IMR-90 (cell line): ENCODE measurements around the gene SIK1. TPM values are rescaled to one million over a fixed set of nuclear protein-coding genes. Genes with fewer than 3 reads are reported as not detected.
"Not testable (repeated sequence)": the region's sequence is repeated elsewhere in the genome, so short reads cannot be mapped to it uniquely, and the experiment has no call there.

ENCODE experiments used
- ATAC-seq: fragments of 200-7000 bp; cut with Tn5 transposase; 2 replicates; pipeline ENCODE4 v1.9.1; 2020; ENCODE audit warnings: low read depth, mild to moderate bottlenecking, moderate library complexity
- BruUV-seq: library from RNA; stranded (reverse); fragments of 400-500 nt; replicated peaks from 2 replicates; lab custom pipeline; 2021; lab: Mats Ljungman, UMichigan
- CTCF ChIA-PET: fragments of 300-600 bp; formaldehyde crosslinking; extraction: SDS; loops from one replicate; lab custom pipeline; 2021; ENCODE audit warnings: antibody characterized with exemption; lab: Yijun Ruan, JAX
- POLR2A ChIA-PET: fragments of 300-600 bp; sonication (Branson Sonifier 250); formaldehyde crosslinking; loops from one replicate; lab custom pipeline; 2022; ENCODE audit warnings: antibody characterized with exemption; ENCODE audit not compliant: unreplicated experiment; lab: Charles Lee
- DNase-seq: peaks from one replicate; pipeline ENCODE4 v3.0.0; 2013
- H2AFZ ChIP-seq: replicated peaks from 2 replicates; pipeline ENCODE3; 2013; ENCODE audit warnings: low read length, mild to moderate bottlenecking; ENCODE audit not compliant: poor library complexity
- H2AK5ac ChIP-seq: 2 replicates; pipeline ENCODE4 v1.6.1; 2013; ENCODE audit warnings: low read depth, low read length, inconsistent platforms
- H2AK9ac ChIP-seq: replicated peaks from 2 replicates; pipeline ENCODE3; 2013; ENCODE audit warnings: mild to moderate bottlenecking, low read depth, low read length, moderate library complexity; ENCODE audit not compliant: poor library complexity
- H2BK120ac ChIP-seq: 2 replicates; pipeline ENCODE4 v1.6.1; 2013; ENCODE audit warnings: low read depth, low read length, inconsistent platforms
- H2BK15ac ChIP-seq: 3 replicates; pipeline ENCODE4 v1.6.1; 2013; ENCODE audit warnings: low read depth, low read length, inconsistent platforms
- H2BK20ac ChIP-seq: 2 replicates; pipeline ENCODE4 v1.6.1; 2013; ENCODE audit warnings: low read depth, mild to moderate bottlenecking, inconsistent platforms, low read length, moderate library complexity
- H2BK5ac ChIP-seq: 2 replicates; pipeline ENCODE4 v1.6.1; 2013; ENCODE audit warnings: mild to moderate bottlenecking, low read depth, low read length, inconsistent platforms; ENCODE audit not compliant: poor library complexity, severe bottlenecking
- H3K14ac ChIP-seq: replicated peaks from 2 replicates; pipeline ENCODE4 v1.6.1; 2013; ENCODE audit warnings: low read depth, low read length, inconsistent platforms
- H3K18ac ChIP-seq: 2 replicates; pipeline ENCODE4 v1.6.1; 2013; ENCODE audit warnings: low read depth, low read length, control low read depth
- H3K23ac ChIP-seq: 2 replicates; pipeline ENCODE4 v1.6.1; 2013; ENCODE audit warnings: low read depth, low read length, inconsistent platforms
- H3K27ac ChIP-seq: 2 replicates; pipeline ENCODE4 v1.5.1; 2013; ENCODE audit warnings: mild to moderate bottlenecking, control low read depth, low read length; ENCODE audit not compliant: insufficient read depth
- H3K27me3 ChIP-seq: 2 replicates; pipeline ENCODE4 v1.6.1; 2013; ENCODE audit warnings: low read length; ENCODE audit not compliant: control insufficient read depth, insufficient read depth
- H3K36me3 ChIP-seq: 2 replicates; pipeline ENCODE4 v1.6.1; 2013; ENCODE audit warnings: low read length, mixed read lengths; ENCODE audit not compliant: control insufficient read depth, insufficient read depth
- H3K4ac ChIP-seq: 2 replicates; pipeline ENCODE4 v1.6.1; 2013; ENCODE audit warnings: low read depth, low read length, inconsistent platforms
- H3K4me1 ChIP-seq: 2 replicates; pipeline ENCODE4 v1.6.1; 2013; ENCODE audit warnings: low read length, mixed read lengths; ENCODE audit not compliant: control insufficient read depth, insufficient read depth
- H3K4me2 ChIP-seq: 2 replicates; pipeline ENCODE4 v1.6.1; 2013; ENCODE audit warnings: low read depth, mild to moderate bottlenecking, control low read depth, low read length, moderate library complexity
- H3K4me3 ChIP-seq: 2 replicates; pipeline ENCODE4 v1.5.1; 2013; ENCODE audit warnings: low read depth, mild to moderate bottlenecking, control low read depth, low read length, moderate library complexity; ENCODE audit not compliant: insufficient read depth
- H3K56ac ChIP-seq: 2 replicates; pipeline ENCODE4 v1.6.1; 2013; ENCODE audit warnings: low read length, inconsistent platforms; ENCODE audit not compliant: insufficient read depth; ENCODE audit errors: extremely low read depth
- H3K79me1 ChIP-seq, 2 experiments: 2 replicates each; pipeline ENCODE4 v1.6.1; 2013; ENCODE audit warnings: low read length in 2 of 2, inconsistent platforms in 1 of 2, low read depth in 1 of 2
- H3K9ac ChIP-seq: 2 replicates; pipeline ENCODE4 v1.6.1; 2013; ENCODE audit warnings: low read depth, low read length, control low read depth
- H3K9me1 ChIP-seq: 2 replicates; pipeline ENCODE4 v1.6.1; 2013; ENCODE audit warnings: low read length, inconsistent platforms; ENCODE audit not compliant: insufficient read depth
- H3K9me3 ChIP-seq: 2 replicates; pipeline ENCODE4 v1.6.1; 2013; ENCODE audit warnings: low read length; ENCODE audit not compliant: control insufficient read depth, insufficient read depth
- H4K20me1 ChIP-seq: 2 replicates; pipeline ENCODE4 v1.6.1; 2013; ENCODE audit warnings: low read length, inconsistent platforms; ENCODE audit not compliant: insufficient read depth
- H4K5ac ChIP-seq: 2 replicates; pipeline ENCODE4 v1.6.1; 2013; ENCODE audit warnings: mild to moderate bottlenecking, low read depth, low read length, control low read depth
- H4K8ac ChIP-seq, 2 experiments: 2 replicates each; pipeline ENCODE4 v1.6.1; 2013; ENCODE audit warnings: low read depth in 2 of 2, low read length in 2 of 2, control low read depth in 1 of 2, inconsistent platforms in 1 of 2
- H4K91ac ChIP-seq: 2 replicates; pipeline ENCODE4 v1.6.1; 2013; ENCODE audit warnings: low read depth, low read length, inconsistent platforms; ENCODE audit not compliant: insufficient read depth
- WGBS, 2 experiments: methylation state at CpG; one replicate each; pipeline versions ENCODE4 v1.1.5 to v1.1.7; 2013; ENCODE audit warnings: missing lambda C conversion rate in 2 of 2; ENCODE audit not compliant: insufficient read length in 1 of 2; ENCODE audit errors: extremely low coverage in 2 of 2; 5-methylcytosine and 5-hydroxymethylcytosine counted together
- dilution Hi-C: fragments of 300-500 bp; cut with HindIII; formaldehyde crosslinking; loops from one replicate; pipeline ENCODE4 v1.14.3; 2018; ENCODE audit warnings: low sequenced_read_pairs; ENCODE audit not compliant: unreplicated experiment
- in situ Hi-C: fragments of 300-500 bp; cut with MboI; formaldehyde crosslinking; loops from 3 replicates; pipeline ENCODE4 v1.14.3; 2019; ENCODE audit warnings: low sequenced_read_pairs, inconsistent platforms, mixed read lengths
- intact Hi-C: fragments of 100-400 bp; cut with micrococcal nuclease; formaldehyde crosslinking; loops from 2 replicates; pipeline ENCODE4 v1.10.0; 2022
- polyA plus RNA-seq, 3 experiments: library from polyadenylated mRNA; depleted of rRNA; stranded (reverse); fragments of >200 nt; gene quantifications; 2 replicates each; pipeline ENCODE4 v1.2.3, GENCODE V29; 2012; ENCODE audit warnings: low replicate concordance in 1 of 3
- total RNA-seq: library from RNA; depleted of rRNA; stranded (reverse); fragments of >200 nt; gene quantifications from 2 replicates; pipeline ENCODE4 v1.2.3, GENCODE V29; 2012

Gene SIK1
- total and polyA plus RNA-seq, 2 of the 4 experiments (the other 2 are of a cell fraction), result 0.54 to 1.9 TPM

- H3K4me1 ChIP-seq, H4K91ac ChIP-seq, H3K4ac ChIP-seq, H2AFZ ChIP-seq, H3K9ac ChIP-seq, H2BK15ac ChIP-seq, H3K56ac ChIP-seq, BruUV-seq, H2BK20ac ChIP-seq, H3K27me3 ChIP-seq, H3K9me3 ChIP-seq, H2AK9ac ChIP-seq, H3K27ac ChIP-seq, H4K5ac ChIP-seq, H3K23ac ChIP-seq, H3K9me1 ChIP-seq, H2AK5ac ChIP-seq, H3K4me3 ChIP-seq, H3K36me3 ChIP-seq, CTCF ChIA-PET, intact Hi-C loops, H2BK5ac ChIP-seq, DNase-seq, H3K79me1 ChIP-seq, ATAC-seq, H4K8ac ChIP-seq, H4K20me1 ChIP-seq, in situ Hi-C loops, H3K18ac ChIP-seq, POLR2A ChIA-PET, H3K14ac ChIP-seq, dilution Hi-C loops, H2BK120ac ChIP-seq, H3K4me2 ChIP-seq: not testable (repeated sequence)
- WGBS, 2 experiments, result no CpG with 5 or more reads among the region's 43 CpGs
These were observed 927 bp downstream of the SIK1 start for GRCh38 chr21:43426004-43426403.

DNA sequence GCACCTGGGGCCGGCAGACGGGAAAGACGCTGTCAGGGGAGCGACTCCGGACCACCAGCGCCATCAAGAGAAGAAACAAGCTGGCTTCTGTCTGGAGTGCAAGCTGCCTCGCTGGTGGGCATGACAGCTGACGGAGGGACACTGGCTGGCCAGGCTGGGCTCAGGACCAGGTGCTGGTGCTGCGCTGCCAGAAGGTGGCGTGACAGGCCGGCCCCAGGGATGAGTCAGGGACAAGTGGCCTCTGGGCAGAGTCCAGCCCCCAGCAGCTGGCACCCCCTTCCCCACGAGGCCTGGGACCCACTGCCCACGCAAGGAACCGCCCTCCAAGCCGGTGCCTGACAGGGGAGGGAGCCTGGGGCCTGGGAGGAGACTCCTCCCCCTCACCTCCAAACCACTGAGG, 7.5 kb downstream of the SIK1 start:
- H2BK5ac ChIP-seq, in situ Hi-C loops, H2BK20ac ChIP-seq, H3K79me1 ChIP-seq, POLR2A ChIA-PET, dilution Hi-C loops, CTCF ChIA-PET, H3K36me3 ChIP-seq, H3K4ac ChIP-seq, H4K5ac ChIP-seq, H3K4me1 ChIP-seq, BruUV-seq, H3K9me1 ChIP-seq, H2AK5ac ChIP-seq, H3K14ac ChIP-seq, H3K4me2 ChIP-seq, DNase-seq, H3K23ac ChIP-seq, H2BK120ac ChIP-seq, H3K56ac ChIP-seq, ATAC-seq, H3K9ac ChIP-seq, H2AK9ac ChIP-seq, H2BK15ac ChIP-seq, intact Hi-C loops, H4K91ac ChIP-seq, H3K4me3 ChIP-seq, H2AFZ ChIP-seq, H3K27ac ChIP-seq, H3K27me3 ChIP-seq, H3K18ac ChIP-seq, H3K9me3 ChIP-seq, H4K20me1 ChIP-seq, H4K8ac ChIP-seq: not testable (repeated sequence)
- WGBS, 2 experiments, result no CpG with 5 or more reads among the region's 15 CpGs
